ENCODE measurements around the gene SCUBE1. TPM values are rescaled to one million over a fixed set of nuclear protein-coding genes. Genes with fewer than 3 reads are reported as not detected.

Gene SCUBE1
- total RNA-seq, 2 experiments from 2014 or later, result 0.07 TPM; not detected in 1

GRCh38 chr22:43244803-43245527 lies 98.2 kb downstream of the SCUBE1 start:
- H3K4me3 Mint-ChIP-seq, result no peak overlapping the region

GRCh38 chr22:43244402-43244801 lies 98.8 kb downstream of the SCUBE1 start:
- DNase-seq (no peak), ATAC-seq (no peak)
- Mint-ChIP-seq H3K27me3 (no peaks in the 10 kb centered on the region), H3K4me1 (ENCODE audit: low read depth) (no peaks in the 10 kb centered on the region), H3K36me3 (ENCODE audit: low read depth) (no peaks in the 10 kb centered on the region), H3K4me3 (no peak overlapping the region), H3K9me3 (no peaks in the 10 kb centered on the region), H3K27ac (no peak overlapping the region)
- CTCF ChIA-PET, result no interaction called here
- no peak for TF ChIP-seq CTCF (IDR thresholded peaks at IDR 0.05)
- POLR2A ChIA-PET, result no interaction called here
- intact Hi-C loops (cut with micrococcal nuclease), result no loop called here

More at GRCh38 chr22:43244803-43245527, 98.2 kb downstream of the SCUBE1 start:
- no peak overlapping the region for H3K27ac Mint-ChIP-seq
- no peaks in the 10 kb centered on the region for H3K27me3 Mint-ChIP-seq
- no peak for ATAC-seq
- DNase-seq, result no peak
- ChIA-PET POLR2A (no interaction called here), CTCF (no interaction called here)
- no peak for TF ChIP-seq CTCF (IDR thresholded peaks at IDR 0.05)
- H3K9me3 Mint-ChIP-seq, result no peaks in the 10 kb centered on the region
- H3K4me1 Mint-ChIP-seq (ENCODE audit: low read depth), result no peaks in the 10 kb centered on the region
- H3K36me3 Mint-ChIP-seq (ENCODE audit: low read depth), result no peaks in the 10 kb centered on the region
- intact Hi-C loops (cut with micrococcal nuclease), result no loop called here

- Mint-ChIP-seq H3K36me3 (ENCODE audit: low read depth) (no peaks in the 10 kb centered on the region), H3K4me1 (ENCODE audit: low read depth) (no peaks in the 10 kb centered on the region), H3K4me3 (no peak overlapping the region), H3K27ac (no peak overlapping the region), H3K27me3 (no peaks in the 10 kb centered on the region), H3K9me3 (no peaks in the 10 kb centered on the region)
- POLR2A ChIA-PET, result interaction anchor here (1.0 kb wide), 1 partner anchor 11 kb away, joined by 3 read pairs; no protein-coding TSS in a partner anchor
- no peak for TF ChIP-seq CTCF (IDR thresholded peaks at IDR 0.05)
- DNase-seq (no peak), ATAC-seq (no peak)
- intact Hi-C loops (cut with micrococcal nuclease), result no loop called here
- CTCF ChIA-PET, result interaction anchor here (0.8 kb wide), 1 partner anchor 12 kb away, joined by 6 read pairs; no protein-coding TSS in a partner anchor
These were observed 99.8 kb downstream of the SCUBE1 start for GRCh38 chr22:43243324-43243723.

- DNase-seq (no peak), ATAC-seq (no peak)
- Mint-ChIP-seq H3K27me3 (no peaks in the 10 kb centered on the region), H3K4me1 (ENCODE audit: low read depth) (no peaks in the 10 kb centered on the region), H3K4me3 (no peak overlapping the region), H3K27ac (no peak overlapping the region), H3K9me3 (no peaks in the 10 kb centered on the region), H3K36me3 (ENCODE audit: low read depth) (no peaks in the 10 kb centered on the region)
- CTCF ChIA-PET, result no interaction called here
- POLR2A ChIA-PET, result interaction anchor here (1.0 kb wide), 1 partner anchor 12 kb away, joined by 3 read pairs; no protein-coding TSS in a partner anchor
- intact Hi-C loops (cut with micrococcal nuclease), result no loop called here
- TF ChIP-seq CTCF (IDR thresholded peaks at IDR 0.05), result no peak
These were observed 100.5 kb downstream of the SCUBE1 start for GRCh38 chr22:43242627-43243026.

GRCh38 chr22:43241699-43242386 lies 101.3 kb downstream of the SCUBE1 start:
- Mint-ChIP-seq H3K4me1 (ENCODE audit: low read depth) (no peaks in the 10 kb centered on the region), H3K36me3 (ENCODE audit: low read depth) (no peaks in the 10 kb centered on the region), H3K27me3 (no peaks in the 10 kb centered on the region), H3K27ac (no peak overlapping the region), H3K9me3 (no peaks in the 10 kb centered on the region), H3K4me3 (no peak overlapping the region)
- no peak for ATAC-seq
- no peak for TF ChIP-seq CTCF (IDR thresholded peaks at IDR 0.05)
- ChIA-PET CTCF (interaction anchor here (2.3 kb wide), 1 partner anchor 10 kb away, joined by 7 read pairs; no protein-coding TSS in a partner anchor), POLR2A (no interaction called here)
- intact Hi-C loops (cut with micrococcal nuclease), result no loop called here
- DNase-seq, result no peak
